RWPE2 (cell line): ENCODE measurements around the gene DNAJB12.
A peak's percentile ranks its signal among the peaks of the same experiment; 100 is the strongest.

Experiments
- ATAC-seq: fragments of 200-7000 bp; cut with Tn5 transposase; 3 replicates; pipeline ENCODE4 v1.9.1; 2021; ENCODE audit warnings: low read depth
- DNase-seq: peaks from one replicate; pipeline ENCODE4 v3.0.0-alpha.2; 2020; ENCODE audit warnings: low spot score
- H3K27ac ChIP-seq: fragments of 450-650 bp; 2 replicates; pipeline ENCODE4 v1.5.1; 2017; ENCODE audit warnings: mild to moderate bottlenecking; ENCODE audit not compliant: poor library complexity, severe bottlenecking
- H3K27me3 ChIP-seq: fragments of 250-450 bp; sonication (Bioruptor Pico); 2 replicates; pipeline ENCODE4 v1.5.1; 2021; ENCODE audit warnings: mild to moderate bottlenecking, moderate library complexity; ENCODE audit not compliant: insufficient read depth, poor library complexity, severe bottlenecking
- H3K36me3 ChIP-seq: fragments of 250-450 bp; sonication (Bioruptor Pico); 2 replicates; pipeline ENCODE4 v1.5.1; 2020; ENCODE audit warnings: low read depth, mild to moderate bottlenecking, moderate library complexity
- H3K4me1 ChIP-seq: fragments of 250-450 bp; sonication (Bioruptor Pico); 2 replicates; pipeline ENCODE4 v1.5.1; 2021; ENCODE audit warnings: mild to moderate bottlenecking, moderate library complexity; ENCODE audit not compliant: insufficient read depth, poor library complexity, severe bottlenecking
- H3K4me3 ChIP-seq: fragments of 250-450 bp; sonication (Bioruptor Pico); 2 replicates; pipeline ENCODE4 v1.5.1; 2021; ENCODE audit warnings: mild to moderate bottlenecking, moderate library complexity; ENCODE audit not compliant: severe bottlenecking
- H3K9me3 ChIP-seq: fragments of 250-450 bp; sonication (Bioruptor Pico); 2 replicates; pipeline ENCODE4 v1.5.1; 2021; ENCODE audit warnings: mild to moderate bottlenecking, moderate library complexity; ENCODE audit not compliant: severe bottlenecking
- TF ChIP-seq, protein P1 (sequence below): fragments of 450-650 bp; IDR thresholded peaks from one replicate; pipeline ENCODE4 v1.5.1; 2017; ENCODE audit warnings: mild to moderate bottlenecking, moderate library complexity; ENCODE audit not compliant: poor library complexity, severe bottlenecking

DNAJB12 gene

DNA sequence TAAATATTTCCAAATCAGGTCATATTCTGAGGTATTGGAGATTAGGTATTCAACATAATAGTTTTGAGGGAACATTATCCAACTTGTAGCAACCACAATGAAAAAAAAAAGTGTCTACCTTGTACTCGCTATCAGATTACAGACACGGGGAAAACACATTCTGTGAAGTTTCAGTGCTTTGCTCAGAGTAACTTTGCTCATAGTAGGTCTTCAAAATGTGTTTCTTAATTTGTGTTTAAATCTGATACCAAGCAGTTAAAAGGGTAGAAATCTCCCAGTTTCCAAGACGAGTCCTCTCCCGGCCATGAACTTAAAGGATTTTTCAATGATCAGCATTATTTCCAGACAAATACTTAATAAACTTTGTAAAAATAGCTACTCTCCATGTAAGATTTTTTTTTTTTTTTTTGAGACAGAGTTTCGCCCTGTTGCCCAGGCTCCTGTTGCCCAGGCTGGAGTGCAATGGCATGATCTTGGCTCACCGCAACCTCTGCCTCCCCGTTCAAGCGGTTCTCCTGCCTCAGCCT lies 41.8 kb downstream of the DNAJB12 start:
- TF ChIP-seq, protein P1, sequence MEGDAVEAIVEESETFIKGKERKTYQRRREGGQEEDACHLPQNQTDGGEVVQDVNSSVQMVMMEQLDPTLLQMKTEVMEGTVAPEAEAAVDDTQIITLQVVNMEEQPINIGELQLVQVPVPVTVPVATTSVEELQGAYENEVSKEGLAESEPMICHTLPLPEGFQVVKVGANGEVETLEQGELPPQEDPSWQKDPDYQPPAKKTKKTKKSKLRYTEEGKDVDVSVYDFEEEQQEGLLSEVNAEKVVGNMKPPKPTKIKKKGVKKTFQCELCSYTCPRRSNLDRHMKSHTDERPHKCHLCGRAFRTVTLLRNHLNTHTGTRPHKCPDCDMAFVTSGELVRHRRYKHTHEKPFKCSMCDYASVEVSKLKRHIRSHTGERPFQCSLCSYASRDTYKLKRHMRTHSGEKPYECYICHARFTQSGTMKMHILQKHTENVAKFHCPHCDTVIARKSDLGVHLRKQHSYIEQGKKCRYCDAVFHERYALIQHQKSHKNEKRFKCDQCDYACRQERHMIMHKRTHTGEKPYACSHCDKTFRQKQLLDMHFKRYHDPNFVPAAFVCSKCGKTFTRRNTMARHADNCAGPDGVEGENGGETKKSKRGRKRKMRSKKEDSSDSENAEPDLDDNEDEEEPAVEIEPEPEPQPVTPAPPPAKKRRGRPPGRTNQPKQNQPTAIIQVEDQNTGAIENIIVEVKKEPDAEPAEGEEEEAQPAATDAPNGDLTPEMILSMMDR, result no peak
- no peaks in the 10 kb centered on the region for H3K9me3 ChIP-seq
- no peaks in the 10 kb centered on the region for H3K27me3 ChIP-seq
- H3K4me3 ChIP-seq, result no peak overlapping the region
- H3K36me3 ChIP-seq, result no peaks in the 10 kb centered on the region
- H3K27ac ChIP-seq, result peak overlapping the region; percentile 99
- ATAC-seq, result no peak
- DNase-seq, result no peak
- peaks cover 43% of the 10 kb centered on the region for H3K4me1 ChIP-seq

DNA sequence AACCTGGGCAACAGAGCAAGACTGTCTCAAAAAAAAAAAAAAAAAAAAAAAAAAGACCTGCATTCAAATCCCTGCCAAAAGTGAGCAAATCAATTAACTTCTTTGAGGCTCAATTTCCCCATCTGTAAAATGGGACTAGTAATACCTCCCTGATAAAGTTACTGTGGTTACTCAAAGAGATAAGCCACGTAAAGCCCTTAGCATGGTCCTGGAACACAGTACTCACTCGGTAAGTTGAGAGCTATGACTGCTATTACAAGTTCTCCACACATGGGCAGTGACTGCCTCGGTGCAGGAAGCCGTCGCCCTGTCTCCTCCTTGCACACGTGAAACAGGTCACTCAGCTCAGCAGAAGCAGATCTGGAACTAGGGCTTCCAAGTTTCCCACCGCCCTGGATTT lies 43.1 kb downstream of the DNAJB12 start:
- Histone ChIP-seq H3K27me3 (no peaks in the 10 kb centered on the region), H3K36me3 (no peaks in the 10 kb centered on the region), H3K4me3 (no peak overlapping the region), H3K27ac (no peak overlapping the region), H3K9me3 (no peaks in the 10 kb centered on the region), H3K4me1 (peaks cover 43% of the 10 kb centered on the region)
- no peak for DNase-seq
- TF ChIP-seq, protein P1, result no peak
- no peak for ATAC-seq

DNA sequence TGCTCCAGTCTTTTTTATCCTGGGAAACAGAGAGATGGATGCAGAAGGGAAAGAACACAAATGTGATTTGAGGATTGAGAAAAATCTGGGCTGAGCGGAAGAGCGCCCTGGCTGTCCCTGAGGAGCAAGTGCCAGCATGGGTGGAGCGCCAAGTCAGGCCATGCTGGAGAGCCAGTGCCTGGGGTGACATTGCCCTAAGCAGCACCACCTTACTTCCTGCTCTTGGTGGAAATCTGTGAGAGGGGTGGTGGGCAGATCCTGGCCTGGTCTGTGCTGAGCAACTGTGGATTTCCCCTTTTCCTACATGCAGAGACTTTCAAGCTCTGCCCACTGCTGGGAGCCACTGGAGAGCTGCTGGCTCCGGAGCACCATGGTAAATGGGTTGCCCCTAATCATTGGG lies 44.1 kb downstream of the DNAJB12 start:
- H3K4me1 ChIP-seq, result peaks cover 37% of the 10 kb centered on the region

DNA sequence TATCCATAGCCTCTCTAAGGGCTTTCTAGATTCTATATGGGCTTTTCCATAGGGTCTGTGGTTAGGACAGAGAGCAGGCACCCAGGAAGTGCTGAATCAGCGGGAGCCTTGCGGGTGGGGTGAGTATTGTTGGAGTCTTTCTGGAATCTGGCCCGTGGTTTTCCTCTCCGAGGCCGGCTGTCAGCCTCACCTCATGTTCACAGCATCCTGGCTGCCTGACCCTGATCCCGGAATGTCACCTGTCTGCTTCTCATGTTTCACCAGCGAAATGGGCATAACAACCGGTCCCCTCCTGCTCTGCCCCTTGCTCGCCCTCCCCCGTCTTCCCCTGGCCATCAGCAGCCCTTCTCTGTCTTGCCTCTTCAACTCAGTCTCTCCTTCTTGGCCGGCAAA lies 44.5 kb downstream of the DNAJB12 start:
- H3K4me1 ChIP-seq, result peaks cover 33% of the 10 kb centered on the region

More for the DNA sequence above, 44.1 kb downstream of the DNAJB12 start:
- Histone ChIP-seq H3K27ac (peak overlapping the region; percentile 69), H3K36me3 (no peaks in the 10 kb centered on the region), H3K4me3 (no peak overlapping the region), H3K9me3 (no peaks in the 10 kb centered on the region), H3K27me3 (no peaks in the 10 kb centered on the region)
- ATAC-seq, result peak; percentile 16; the same call in 2 of the 3 replicates
- DNase-seq, result no peak
- TF ChIP-seq, protein P1, result no peak

More for the DNA sequence above, 44.5 kb downstream of the DNAJB12 start:
- Histone ChIP-seq H3K4me3 (no peak overlapping the region), H3K36me3 (no peaks in the 10 kb centered on the region), H3K9me3 (no peaks in the 10 kb centered on the region), H3K27me3 (no peaks in the 10 kb centered on the region), H3K27ac (peak overlapping the region; percentile 69)
- ATAC-seq (peak; percentile 73), DNase-seq (no peak)
- TF ChIP-seq, protein P1, result no peak
